Measurements from ENCODE around the gene UBE2E2. TPM values are rescaled to one million over a fixed set of nuclear protein-coding genes. Genes with fewer than 3 reads are reported as not detected.

UBE2E2 gene
- total RNA-seq, 2 experiments from 2014 or later, result 16.5 to 23.2 TPM

DNA sequence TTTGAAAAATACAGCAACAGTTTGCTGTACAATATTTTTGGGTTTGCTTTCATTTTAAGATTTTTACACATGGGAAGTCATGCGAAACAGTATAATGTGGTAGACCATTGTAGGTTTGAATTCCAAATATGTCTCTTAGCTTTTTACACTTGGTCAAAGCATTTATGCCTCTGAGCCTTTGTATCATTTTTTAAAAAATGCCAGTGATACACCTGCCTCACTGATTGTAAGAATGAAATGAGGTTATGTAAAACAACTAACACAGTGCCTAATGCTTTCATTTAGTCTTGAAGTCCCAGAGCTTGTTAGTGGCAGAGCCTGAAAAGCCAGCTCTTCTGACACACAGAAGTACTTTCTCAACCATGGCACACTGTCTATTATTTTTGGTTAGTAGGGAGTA lies 202.0 kb downstream of the UBE2E2 start:
- ATAC-seq (no peak), DNase-seq (no peak)
- H3K9me3 Mint-ChIP-seq, result no peaks in the 10 kb centered on the region
- H3K27ac Mint-ChIP-seq, result no peak overlapping the region
- H3K36me3 Mint-ChIP-seq (ENCODE audit: low read depth), result no peaks in the 10 kb centered on the region
- TF ChIP-seq, protein P1, sequence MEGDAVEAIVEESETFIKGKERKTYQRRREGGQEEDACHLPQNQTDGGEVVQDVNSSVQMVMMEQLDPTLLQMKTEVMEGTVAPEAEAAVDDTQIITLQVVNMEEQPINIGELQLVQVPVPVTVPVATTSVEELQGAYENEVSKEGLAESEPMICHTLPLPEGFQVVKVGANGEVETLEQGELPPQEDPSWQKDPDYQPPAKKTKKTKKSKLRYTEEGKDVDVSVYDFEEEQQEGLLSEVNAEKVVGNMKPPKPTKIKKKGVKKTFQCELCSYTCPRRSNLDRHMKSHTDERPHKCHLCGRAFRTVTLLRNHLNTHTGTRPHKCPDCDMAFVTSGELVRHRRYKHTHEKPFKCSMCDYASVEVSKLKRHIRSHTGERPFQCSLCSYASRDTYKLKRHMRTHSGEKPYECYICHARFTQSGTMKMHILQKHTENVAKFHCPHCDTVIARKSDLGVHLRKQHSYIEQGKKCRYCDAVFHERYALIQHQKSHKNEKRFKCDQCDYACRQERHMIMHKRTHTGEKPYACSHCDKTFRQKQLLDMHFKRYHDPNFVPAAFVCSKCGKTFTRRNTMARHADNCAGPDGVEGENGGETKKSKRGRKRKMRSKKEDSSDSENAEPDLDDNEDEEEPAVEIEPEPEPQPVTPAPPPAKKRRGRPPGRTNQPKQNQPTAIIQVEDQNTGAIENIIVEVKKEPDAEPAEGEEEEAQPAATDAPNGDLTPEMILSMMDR (IDR thresholded peaks at IDR 0.05), result no peak
- ChIA-PET POLR2A (interaction anchor here (1.1 kb wide), 1 partner anchor 203 kb away, joined by 3 read pairs; no protein-coding TSS in a partner anchor), CTCF (no interaction called here)
- H3K27me3 Mint-ChIP-seq, result peaks cover 5% of the 10 kb centered on the region
- H3K4me1 Mint-ChIP-seq (ENCODE audit: low read depth), result peaks cover 14% of the 10 kb centered on the region
- intact Hi-C loops (cut with micrococcal nuclease), result no loop called here
- H3K4me3 Mint-ChIP-seq, result no peak overlapping the region

DNA sequence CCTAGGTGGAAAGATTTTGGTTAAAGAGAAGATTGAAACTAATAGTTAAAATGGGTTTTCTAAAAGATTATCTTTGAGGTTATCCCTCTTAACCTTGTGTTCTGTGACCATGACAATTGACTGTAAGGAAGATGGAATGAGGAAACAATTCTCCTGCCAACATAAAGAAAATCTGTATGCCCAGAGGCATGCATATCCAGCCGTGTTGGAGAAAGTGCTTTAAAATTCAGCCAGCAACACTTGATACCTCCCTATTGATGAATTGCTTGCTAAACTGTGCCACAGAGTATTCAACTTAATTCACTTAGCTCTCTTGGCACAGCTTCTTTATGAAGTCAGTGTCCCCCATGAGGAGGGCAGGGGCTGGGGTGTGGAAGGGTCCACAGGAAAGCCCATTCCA lies 203.5 kb downstream of the UBE2E2 start:
- Mint-ChIP-seq H3K9me3 (no peaks in the 10 kb centered on the region), H3K27me3 (peaks cover 2% of the 10 kb centered on the region), H3K36me3 (ENCODE audit: low read depth) (no peaks in the 10 kb centered on the region), H3K4me1 (ENCODE audit: low read depth) (peaks cover 14% of the 10 kb centered on the region), H3K27ac (no peak overlapping the region), H3K4me3 (no peak overlapping the region)
- ChIA-PET POLR2A (no interaction called here), CTCF (no interaction called here)
- intact Hi-C loops (cut with micrococcal nuclease), result no loop called here
- ATAC-seq (no peak), DNase-seq (no peak)
- TF ChIP-seq, protein P1 (IDR thresholded peaks at IDR 0.05), result no peak

DNA sequence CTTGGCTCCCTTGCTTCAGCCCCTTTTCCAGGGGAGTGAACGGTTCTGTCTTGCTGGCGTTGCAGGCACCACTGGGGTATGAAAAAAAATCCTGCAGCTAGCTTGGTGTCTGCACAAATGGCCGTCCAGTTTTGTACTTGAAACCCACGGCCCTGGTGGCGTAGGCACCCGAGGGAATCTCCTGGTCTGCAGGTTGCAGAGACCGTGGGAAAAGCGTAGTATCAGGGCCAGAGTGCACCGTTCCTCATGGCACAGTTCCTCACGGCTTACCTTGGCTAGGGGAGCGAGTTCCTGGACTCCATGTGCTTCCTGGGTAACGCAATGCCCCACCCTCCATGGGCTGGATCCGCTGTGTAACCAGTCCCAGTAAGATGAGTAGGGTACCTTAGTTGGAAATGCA lies 214.9 kb downstream of the UBE2E2 start:
- ChIA-PET CTCF (no interaction called here), POLR2A (no interaction called here)
- ATAC-seq (no peak), DNase-seq (no peak)
- H3K4me3 Mint-ChIP-seq, result no peak overlapping the region
- no peaks in the 10 kb centered on the region for H3K36me3 Mint-ChIP-seq (ENCODE audit: low read depth)
- H3K4me1 Mint-ChIP-seq (ENCODE audit: low read depth), result peaks cover 11% of the 10 kb centered on the region
- no peaks in the 10 kb centered on the region for H3K9me3 Mint-ChIP-seq
- intact Hi-C loops (cut with micrococcal nuclease), result no loop called here
- H3K27ac Mint-ChIP-seq, result no peak overlapping the region
- H3K27me3 Mint-ChIP-seq, result no peaks in the 10 kb centered on the region
- TF ChIP-seq, protein P1 (IDR thresholded peaks at IDR 0.05), result no peak

DNA sequence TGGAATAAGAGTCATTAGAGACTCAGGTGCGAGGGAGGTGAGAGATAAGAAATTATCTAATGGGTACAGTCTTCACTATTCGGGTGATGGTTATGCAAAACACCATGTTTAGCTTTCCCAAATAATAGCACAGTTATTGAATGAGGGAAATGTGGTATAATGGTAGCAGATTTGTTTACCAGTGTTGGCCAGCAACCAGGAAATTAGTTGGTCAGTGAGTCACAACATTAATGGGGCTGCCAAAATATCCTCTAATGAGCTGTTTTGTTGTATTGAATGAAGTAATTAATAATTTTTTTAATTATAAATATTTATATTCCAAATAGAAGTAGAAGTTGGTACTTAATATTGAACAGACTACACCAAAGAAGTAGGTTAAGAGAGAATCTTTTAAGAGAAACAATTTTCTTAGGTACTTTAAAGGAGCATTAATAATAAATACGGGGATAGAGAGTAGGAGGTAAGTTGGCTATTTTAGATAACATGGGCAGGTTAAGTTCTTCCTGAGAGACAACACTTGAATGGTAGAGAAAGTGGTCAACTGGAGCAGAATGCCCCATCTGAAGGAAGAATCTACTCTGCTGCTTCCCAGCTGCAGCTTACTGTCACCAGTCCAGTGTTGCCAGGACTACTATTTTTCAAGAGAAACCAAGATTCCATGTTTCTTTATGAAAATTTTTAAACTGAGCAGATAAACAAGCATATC lies 218.8 kb downstream of the UBE2E2 start:
- Mint-ChIP-seq H3K4me3 (no peak overlapping the region), H3K9me3 (no peaks in the 10 kb centered on the region), H3K27ac (no peak overlapping the region), H3K36me3 (ENCODE audit: low read depth) (no peaks in the 10 kb centered on the region), H3K27me3 (no peaks in the 10 kb centered on the region), H3K4me1 (ENCODE audit: low read depth) (peaks cover 11% of the 10 kb centered on the region)
- TF ChIP-seq, protein P1 (IDR thresholded peaks at IDR 0.05), result no peak
- DNase-seq, result no peak
- ChIA-PET CTCF (no interaction called here), POLR2A (no interaction called here)
- no peak for ATAC-seq
- intact Hi-C loops (cut with micrococcal nuclease), result no loop called here

DNA sequence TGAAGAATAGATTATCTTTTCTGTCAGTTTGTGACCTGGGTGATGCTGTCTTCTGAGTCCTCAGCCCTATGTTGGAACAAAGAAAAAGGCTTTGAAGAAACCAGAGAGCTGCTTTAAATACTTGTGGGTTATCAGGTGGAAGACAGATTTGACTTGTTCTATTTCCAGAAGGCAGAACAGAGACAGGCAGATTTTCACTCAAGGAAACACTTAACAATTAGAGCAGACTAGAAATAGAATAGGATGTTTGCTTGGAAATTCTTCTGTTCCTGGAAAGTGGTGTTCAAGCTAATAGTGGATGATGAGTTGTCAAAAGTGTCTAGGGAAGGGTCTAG lies 219.4 kb downstream of the UBE2E2 start:
- ChIA-PET POLR2A (no interaction called here), CTCF (no interaction called here)
- Mint-ChIP-seq H3K4me3 (no peak overlapping the region), H3K36me3 (ENCODE audit: low read depth) (no peaks in the 10 kb centered on the region), H3K4me1 (ENCODE audit: low read depth) (peaks cover 11% of the 10 kb centered on the region), H3K27me3 (no peaks in the 10 kb centered on the region), H3K27ac (no peak overlapping the region), H3K9me3 (no peaks in the 10 kb centered on the region)
- intact Hi-C loops (cut with micrococcal nuclease), result no loop called here
- DNase-seq (no peak), ATAC-seq (no peak)
- TF ChIP-seq, protein P1 (IDR thresholded peaks at IDR 0.05), result no peak
